HUDEP-2 (cell line): Measurements from ENCODE around the gene RBKS.
A peak's percentile ranks its signal among the peaks of the same experiment; 100 is the strongest.
"Not testable (repeated sequence)": the region's sequence is repeated elsewhere in the genome, so short reads cannot be mapped to it uniquely, and the experiment has no call there.

Experiments
- DNase-seq, 76 experiments: peaks; one replicate each; lab custom pipeline; 2025; ENCODE audit not compliant: unreplicated experiment in 76 of 76; lab: John Stamatoyannopoulos, UW

The RBKS gene

DNA sequence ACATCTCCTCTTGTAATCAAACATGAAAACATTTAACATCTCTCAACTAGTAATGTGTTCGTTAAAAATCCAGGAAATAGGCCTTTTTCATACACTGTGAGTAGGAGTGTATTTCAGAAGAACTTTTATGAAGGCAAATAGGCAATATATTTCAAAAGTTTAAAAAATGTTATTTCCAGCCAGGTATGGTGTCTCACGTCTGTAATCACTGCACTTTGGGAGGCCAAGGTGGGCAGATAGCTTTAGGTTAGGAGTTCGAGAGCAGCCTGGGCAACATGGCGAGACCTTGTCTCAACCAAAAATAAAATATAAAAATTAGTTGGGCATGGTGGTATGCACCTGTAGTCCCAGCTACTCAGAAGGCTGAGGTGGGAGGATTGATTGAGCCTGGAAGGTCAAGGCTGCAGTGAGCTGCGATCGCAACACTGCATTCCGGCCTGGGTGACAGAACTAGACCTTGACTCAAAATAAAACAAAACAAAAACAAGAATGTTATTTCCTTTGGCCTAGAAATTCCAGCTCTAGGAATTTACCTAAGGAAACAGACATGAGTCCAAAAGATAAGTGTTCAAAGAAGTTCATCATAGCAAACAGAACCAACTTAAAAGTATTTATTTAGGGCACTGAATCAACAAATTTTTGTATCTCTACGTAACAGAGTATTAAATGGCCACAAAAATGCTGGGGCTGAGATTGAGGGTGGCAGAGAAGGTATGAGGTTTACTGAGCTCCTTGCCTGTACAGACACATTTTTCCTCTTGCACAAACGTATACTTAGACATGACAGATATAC, 14.9 kb downstream of the RBKS start:
- DNase-seq, result no peak

DNA sequence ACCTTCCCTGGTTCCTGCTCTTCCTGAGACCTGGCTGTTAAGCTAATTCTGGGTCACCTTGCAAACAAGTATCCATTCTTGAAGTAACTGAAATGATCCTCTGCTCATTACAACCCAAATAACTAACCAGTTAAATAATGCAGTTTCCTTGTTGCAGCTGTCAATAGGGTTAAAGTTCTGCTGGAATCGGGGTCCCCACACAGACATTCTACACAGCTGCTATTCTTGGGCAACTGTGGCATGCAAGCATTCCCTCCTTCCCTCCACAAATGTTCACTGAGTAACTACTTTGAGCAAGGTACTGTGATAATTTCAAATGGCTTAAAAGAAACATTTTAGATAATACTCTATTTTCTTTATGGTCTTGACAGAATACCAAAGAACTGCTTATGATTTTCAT, 17.1 kb downstream of the RBKS start:
- no peak for DNase-seq

DNA sequence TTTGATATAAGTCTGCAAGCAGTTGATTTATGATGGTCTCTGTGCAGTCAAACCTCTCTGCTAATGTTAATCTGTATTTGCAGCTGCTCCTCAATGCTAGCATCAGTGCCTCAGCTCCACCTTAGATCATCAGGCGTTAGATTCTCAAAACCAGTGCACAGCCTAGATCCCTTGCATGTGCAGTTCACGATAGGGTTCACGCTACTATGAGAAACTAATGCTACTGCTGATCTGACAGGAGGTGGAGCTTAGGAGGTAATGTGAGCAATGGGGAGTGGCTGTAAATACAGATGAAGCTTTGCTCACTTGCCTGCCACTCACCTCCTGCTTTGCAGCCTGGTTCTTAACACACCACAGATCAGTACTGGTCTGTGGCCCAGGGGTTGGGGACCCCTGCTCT, 18.4 kb downstream of the RBKS start:
- DNase-seq, result peak in 57 of 76 experiments; percentile 1 to 86 (median 40)

DNA sequence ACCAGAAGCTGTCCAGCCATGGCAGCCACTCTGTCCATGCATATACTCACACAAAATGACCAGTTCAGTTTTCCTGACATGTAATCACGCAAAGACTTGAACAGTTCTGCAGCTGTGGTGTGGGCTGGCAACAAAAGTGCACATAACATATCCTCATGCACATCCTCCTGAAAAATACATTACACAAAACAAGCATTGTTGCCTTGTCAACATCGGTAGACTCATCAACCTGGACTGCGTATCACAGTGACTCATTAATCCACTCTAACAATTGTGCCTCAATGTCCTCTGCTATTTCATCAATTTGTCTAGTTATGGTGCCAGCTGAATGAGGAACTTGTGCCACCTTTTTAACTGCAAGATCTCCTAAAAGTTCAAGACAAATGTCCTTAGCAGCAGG, 19.5 kb downstream of the RBKS start:
- no peak for DNase-seq

DNA sequence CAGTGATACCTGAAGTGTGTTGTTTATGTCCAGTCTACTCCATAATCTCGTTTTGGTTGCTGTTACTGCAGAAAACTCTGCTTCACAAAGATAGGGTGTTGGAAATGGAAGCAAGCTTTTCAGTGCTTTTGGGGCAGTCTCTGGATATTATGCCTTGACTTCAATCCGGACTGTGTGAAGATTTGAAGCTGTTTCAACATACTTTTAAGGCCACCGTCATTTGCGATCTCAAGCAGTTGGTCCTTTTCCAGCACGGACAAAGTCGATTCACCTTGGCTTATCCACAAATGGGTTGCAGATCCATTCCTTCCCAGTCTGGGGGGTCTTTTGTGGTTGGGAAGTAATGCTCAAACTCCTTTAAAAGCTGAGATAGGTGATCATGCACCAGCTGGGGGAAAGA, 20.4 kb downstream of the RBKS start:
- DNase-seq, result no peak

DNA sequence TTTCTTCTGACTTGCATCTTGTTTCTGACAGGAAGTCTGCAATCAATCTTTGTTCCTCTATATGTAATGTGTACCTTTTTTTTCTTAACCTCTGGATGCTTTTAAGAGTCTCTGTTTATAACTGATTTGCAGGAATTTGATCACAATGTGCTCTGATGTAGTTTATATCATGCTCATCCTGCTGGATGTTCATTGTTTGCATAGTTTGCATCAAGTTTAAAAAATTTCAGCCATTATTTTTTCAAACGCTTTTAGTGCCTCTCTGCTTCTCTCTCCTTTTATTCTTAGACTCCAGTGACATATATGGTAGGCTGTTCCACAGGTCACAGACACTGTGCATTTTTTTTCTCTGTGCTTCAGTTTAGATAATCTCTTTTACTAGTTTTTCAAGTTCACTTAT, 23.9 kb downstream of the RBKS start:
- no peak for DNase-seq

DNA sequence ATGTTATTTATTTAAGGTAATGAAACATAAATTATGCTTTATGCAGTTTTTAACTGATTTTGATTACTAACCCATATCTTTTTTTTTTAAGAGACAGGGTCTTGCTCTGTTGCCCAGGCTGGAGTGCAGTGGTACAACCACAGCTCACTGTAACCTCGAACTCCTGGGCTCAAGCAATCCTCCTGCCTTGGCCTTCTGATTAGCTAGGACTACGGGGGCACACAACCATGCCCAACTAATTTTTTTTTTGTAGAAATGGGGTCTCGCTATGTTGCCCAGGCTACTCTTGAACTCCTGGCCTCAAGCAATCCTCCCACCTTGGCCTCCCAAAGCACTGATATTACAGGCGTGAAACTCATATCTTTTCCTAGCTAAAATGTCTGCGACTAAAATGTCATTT, 26.2 kb downstream of the RBKS start:
- DNase-seq, result not testable (repeated sequence)

DNA sequence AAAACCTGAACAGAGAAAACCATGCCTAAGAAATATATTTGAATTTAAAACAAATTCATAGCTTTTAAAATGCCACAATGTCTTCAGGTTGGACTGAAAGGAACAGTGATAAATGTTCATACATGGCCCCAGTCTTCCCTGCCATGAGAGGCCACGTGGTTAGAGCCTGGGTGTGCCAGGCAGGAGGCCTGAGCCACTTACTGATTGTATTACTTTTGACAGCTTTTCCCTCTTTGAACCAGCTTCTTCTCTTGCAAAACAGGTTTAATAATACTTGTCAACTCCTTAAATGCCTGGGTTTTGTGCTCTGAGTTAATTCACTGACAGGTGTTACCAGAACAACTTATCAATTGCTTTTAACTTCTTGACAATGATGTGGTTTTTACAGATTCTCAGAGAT, 27.0 kb downstream of the RBKS start:
- peak in 2 of 76 experiments; percentile 3 to 8 for DNase-seq

DNA sequence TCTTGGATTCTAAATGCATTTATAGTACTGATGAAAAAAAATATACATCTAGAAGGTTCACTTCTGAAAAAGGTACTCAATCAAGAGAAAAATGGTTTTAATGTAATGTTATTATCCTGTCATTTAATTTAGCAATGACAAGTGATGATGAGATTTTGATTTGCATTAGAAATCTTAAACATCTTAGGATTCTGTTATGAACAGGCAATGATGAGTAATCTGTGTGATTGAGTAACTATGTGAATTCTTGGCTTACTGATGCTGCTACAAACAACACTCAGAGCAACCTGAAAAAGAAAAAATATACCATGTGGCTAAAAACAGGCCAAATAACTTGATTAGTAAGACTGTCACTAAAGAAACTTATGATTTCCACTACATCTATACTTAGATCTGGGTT, 30.1 kb downstream of the RBKS start:
- no peak for DNase-seq

DNA sequence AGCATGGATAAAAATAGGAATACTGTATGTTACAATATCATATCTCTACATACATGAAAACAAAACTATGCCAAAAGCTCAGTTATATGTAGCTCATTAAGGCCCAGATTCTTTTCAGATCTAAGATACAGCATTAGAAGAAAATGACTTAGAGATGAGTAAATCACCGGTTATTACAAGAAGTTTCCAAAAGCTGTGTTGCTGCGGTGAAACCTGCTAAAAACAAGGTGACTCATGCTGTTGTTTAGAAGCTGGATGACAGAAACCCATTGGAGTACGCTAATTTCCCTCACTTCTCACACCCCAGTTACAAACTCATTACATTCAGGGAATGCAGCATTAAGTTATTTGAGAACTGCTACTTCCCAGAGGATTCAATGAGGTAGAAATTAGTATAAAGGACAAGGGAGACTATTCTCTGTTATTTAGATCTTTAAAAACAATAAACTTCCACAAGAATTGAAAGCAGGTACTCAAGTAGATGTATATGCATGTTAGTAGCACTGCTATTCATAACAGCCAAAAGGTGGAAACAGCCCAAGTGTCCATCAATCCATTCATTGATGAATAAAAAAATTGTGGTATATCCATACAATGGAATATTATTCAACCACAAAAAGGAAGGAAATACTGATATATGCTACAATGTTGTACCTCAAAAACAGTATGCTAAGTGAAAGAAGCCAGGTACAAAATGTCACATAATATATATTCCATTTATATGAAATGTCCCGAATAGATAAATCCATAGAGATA, 32.6 kb downstream of the RBKS start:
- no peak for DNase-seq

DNA sequence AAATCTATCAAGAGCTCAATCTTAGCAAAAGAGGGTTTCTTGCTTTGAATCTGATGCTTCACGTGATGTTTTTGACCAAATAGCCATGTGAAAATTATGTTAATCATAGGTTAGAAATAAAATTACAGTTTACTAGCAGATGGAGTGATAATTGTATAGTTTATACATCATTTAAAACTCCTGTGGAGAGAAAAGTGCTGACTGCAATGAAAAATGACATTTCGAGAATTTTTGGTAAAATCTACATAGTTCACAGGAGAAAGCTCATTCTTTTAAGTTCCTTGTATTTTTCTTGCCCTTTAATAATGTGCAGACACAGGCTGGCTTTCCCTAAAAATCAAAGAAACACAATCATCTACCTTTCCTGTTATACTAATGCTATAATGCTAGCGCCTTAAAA, 33.2 kb downstream of the RBKS start:
- DNase-seq, result no peak

DNA sequence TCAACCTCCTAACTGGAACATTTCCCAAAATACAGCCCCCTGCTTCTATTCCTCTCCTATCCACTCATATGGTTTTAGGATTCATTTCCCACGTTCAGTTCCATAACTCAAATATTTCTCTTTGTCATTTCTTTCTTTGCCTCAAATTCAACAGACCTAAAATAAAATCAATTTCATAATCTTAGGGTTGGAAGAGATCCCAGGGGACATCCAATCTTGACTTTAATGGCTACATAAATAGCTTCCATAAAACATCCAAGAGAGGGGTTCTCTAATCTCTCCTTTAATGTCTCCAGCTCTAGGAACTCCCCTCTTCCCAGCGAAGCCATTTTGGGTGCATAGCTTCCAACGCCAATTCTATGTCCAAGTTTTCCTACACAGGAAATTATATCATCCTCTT, 33.8 kb downstream of the RBKS start:
- no peak for DNase-seq

DNA sequence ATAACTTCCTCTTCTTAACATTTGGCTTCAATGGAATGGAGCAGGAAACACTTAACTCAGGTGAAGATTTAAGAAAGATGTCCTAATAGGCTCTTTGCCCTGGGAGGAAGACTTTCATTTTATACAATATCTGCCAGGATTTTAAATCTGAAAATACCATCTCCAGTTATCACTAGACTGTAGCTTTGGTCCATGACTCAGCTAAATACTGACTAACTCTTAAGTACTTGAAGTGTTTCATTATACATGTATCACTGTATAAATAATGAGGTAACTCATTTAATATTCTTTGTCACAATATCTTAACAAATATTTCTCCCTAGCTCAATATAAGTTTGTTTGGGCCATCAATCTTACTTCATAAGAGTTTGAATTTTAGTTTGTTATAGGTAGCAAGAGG, 34.7 kb downstream of the RBKS start:
- no peak for DNase-seq

DNA sequence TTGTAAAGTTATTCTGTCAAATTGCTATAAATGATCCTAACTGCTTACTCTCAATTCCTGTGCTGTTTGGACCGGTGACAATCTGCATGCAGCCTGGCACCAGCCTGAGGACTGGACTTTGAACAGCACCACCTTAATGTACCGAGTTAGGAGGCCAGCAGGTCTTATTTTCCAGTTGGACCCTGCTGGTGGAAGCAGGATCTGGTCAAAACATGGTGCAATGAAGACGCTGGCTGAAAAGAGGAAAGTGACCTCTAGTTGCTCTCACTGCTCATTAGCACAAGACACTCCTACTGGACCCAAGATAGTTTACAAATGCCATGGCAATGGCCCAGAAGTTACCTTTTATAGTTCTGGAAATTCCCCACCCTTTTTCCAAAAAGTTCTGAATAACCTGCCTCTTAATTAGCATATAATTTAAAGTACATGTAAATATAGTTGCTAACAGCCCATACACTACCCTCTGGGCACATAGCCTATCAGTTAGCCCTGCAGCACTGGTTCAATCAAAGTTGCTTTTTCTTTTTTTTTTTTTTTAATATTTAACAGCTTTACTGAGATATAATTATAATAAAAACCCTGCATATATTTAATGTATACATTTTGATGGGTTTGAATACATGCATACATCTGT, 35.8 kb downstream of the RBKS start:
- DNase-seq, result no peak

DNA sequence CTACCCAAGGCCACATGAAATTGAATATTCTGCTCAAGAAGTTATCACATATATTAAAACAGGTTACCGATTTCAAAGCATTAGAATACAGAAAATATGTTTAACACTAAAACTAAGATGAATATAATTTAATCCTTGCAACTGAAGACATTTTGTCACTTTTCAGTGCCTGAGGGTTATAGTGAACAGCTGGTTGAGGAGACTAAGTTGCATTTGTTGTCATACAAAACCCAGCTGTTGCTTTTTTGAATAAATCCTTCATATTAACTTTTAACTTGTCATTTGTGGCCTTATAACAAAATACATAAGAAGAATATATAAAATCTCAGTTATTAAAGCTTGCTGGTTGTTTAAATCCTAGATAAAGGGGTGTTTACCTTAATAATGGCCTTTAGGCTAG, 37.5 kb downstream of the RBKS start:
- no peak for DNase-seq

DNA sequence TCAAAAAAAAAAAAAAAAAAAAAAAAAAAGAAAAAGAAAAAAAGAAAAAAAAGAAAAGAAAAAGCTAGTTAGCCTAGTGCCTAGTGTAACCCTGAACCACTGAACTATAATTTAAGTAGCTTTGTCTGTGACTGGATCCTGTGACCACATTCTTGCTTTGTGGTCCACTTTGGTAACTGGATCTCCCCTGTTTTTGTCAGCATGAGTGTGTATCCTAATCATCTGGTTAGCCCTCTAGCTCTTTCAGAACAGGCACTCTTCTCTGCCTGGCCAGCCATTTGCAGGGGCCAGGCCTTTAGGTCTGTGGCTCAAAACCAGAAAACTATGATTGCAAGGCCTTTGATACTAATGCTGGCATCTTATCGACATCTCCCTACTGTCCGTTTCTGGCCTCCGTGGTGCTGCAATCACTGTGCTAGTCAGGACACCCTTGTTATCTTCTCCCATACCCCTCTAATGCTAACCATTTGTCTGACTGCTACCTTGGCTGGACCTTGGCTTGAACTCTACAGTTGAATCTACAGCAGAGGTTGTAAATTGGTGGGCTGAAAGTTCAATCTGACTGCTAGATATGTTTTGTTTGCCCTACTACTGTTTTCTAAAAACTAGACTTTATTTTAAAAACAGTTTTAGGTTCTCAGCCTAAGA, 40.5 kb downstream of the RBKS start:
- no peak for DNase-seq

DNA sequence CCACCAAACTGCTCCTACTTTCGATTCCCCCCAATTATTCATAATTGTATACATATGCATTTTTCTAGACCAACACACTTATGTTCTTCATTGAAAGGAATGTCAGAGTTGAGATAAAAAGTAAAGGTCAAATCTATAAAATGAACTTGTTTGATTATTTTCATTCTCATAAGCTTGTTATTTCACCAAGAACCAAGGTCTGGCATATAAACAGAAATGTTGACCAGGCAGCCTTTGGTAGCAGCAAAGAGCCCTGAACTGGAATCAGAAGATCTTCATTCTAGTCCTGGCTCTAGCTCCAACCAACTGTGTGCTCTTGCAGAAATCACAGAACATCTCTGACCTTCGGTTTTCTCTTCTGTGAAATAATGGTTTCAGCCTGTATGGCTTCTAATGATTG, 42.9 kb downstream of the RBKS start:
- DNase-seq, result no peak

DNA sequence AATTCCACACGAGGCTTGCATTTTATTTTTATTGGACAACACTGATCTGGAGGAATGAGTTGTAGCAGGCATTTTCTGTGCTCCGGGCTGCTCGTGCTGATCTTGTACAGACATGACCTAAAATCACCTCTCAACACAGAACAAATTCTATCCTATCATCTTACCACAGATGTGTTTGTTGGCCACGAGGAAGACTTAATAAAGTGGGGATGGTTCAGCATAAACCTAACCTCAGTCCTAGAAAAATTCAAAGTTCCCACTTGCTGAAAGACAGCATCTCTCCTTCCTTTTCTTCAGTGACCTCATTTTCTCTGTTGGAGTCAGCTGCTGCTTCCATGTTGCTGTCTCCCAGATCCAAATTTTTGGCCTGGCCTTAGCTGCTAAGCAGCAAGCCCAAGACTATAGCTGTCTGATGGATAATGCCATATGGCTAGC, 45.3 kb downstream of the RBKS start:
- DNase-seq, result no peak

DNA sequence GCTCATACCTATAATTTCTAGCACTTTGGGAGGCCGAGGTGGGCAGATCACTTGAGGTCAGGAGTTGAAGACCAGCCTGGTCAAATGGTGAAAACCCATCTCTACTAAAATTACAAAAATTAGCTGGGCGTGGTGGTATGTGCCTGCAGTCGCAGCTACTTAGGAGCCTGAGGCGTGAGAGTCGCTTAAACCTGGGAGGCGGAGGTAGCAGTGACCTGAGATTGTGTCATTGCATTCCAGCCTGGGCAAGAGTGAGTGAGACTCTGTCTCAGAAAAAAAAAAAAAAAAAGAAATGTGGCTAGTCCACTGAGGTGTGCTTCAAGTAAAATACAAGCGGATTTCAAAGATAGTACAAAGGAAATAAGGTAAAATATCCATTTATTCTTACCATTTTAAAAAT, 46.2 kb downstream of the RBKS start:
- no peak for DNase-seq

DNA sequence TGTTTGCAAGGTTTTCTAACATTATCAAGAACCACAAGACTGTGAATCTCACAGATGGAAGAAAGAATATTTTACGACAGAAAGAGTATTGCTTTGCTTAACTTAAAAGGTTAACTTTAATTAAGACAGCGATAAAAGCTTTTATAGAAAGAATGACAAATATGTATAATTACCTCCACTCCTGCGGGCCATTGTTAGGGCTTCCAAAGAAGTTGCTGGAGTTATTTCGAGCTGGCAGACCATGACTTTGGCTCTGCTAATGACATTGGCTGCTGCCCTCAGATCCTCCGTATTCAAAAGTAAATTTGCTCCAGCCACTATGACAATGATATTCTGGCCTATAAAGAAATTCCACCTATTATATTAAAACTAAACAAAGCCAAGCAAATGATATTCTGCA, 47.3 kb downstream of the RBKS start:
- DNase-seq, result no peak

DNA sequence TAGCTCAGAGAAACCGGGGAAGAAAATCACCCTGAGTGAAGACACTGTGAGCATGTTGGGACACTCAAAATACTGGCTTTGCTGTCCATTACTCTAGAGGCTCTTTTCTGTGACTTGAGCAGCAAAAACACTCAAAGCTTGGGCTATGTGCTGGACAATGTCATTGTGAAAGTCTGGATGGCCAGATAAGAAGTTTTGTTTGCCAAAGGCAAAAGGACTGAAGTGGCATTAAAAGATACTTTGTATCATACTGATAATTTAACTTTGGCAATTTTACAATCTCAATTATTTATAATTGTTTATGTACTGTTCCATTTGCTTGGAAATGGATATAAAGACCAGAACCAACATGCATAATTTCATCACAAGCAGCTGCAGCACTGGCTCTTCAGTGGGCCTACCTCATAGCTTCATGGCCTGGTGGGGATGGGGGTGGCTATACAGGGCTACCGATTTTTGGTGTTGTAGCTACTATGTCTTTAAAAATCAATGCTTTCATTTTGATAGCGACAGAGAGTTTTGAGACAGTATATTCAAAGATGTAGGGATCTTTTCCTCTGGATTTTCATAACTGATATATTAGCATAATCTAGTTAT, 51.1 kb downstream of the RBKS start:
- no peak for DNase-seq
